Smooth muscle cell (in vitro differentiated cells): ENCODE data around the gene PSPN. TPM values are rescaled to one million over a fixed set of nuclear protein-coding genes. Genes with fewer than 3 reads are reported as not detected.

Experiments
- DNase-seq: peaks from one replicate; lab custom pipeline; 2025; ENCODE audit not compliant: unreplicated experiment; lab: John Stamatoyannopoulos, UW
- H2AFZ ChIP-seq: fragments of 200-600 bp; sonication (generic); 2 replicates; pipeline ENCODE4 v1.6.0; 2016; ENCODE audit warnings: antibody characterized with exemption, low read depth, mild to moderate bottlenecking
- H3F3A ChIP-seq: fragments of 200-600 bp; sonication (generic); 2 replicates; pipeline ENCODE4 v1.6.0; 2017; ENCODE audit warnings: antibody characterized with exemption, low read depth
- H3K27ac ChIP-seq: fragments of 200-600 bp; sonication (generic); 2 replicates; pipeline ENCODE4 v1.5.1; 2016; ENCODE audit warnings: low read depth, mild to moderate bottlenecking
- H3K27me3 ChIP-seq: fragments of 200-600 bp; sonication (generic); 2 replicates; pipeline ENCODE4 v1.6.1; 2016; ENCODE audit warnings: low read depth, mild to moderate bottlenecking
- H3K36me3 ChIP-seq: fragments of 200-600 bp; sonication (generic); 2 replicates; pipeline ENCODE4 v1.5.1; 2016; ENCODE audit warnings: low read depth
- H3K4me1 ChIP-seq: fragments of 200-600 bp; sonication (generic); 2 replicates; pipeline ENCODE4 v1.5.1; 2016; ENCODE audit warnings: low read depth
- H3K4me2 ChIP-seq: fragments of 200-600 bp; sonication (generic); 2 replicates; pipeline ENCODE4 v1.6.0; 2016; ENCODE audit warnings: mild to moderate bottlenecking
- H3K4me3 ChIP-seq: fragments of 200-600 bp; sonication (generic); 2 replicates; pipeline ENCODE4 v1.5.1; 2016; ENCODE audit warnings: mild to moderate bottlenecking
- H3K79me2 ChIP-seq: fragments of 200-600 bp; sonication (generic); 2 replicates; pipeline ENCODE4 v1.6.0; 2016; ENCODE audit warnings: low read depth, mild to moderate bottlenecking
- H3K9ac ChIP-seq: fragments of 200-600 bp; sonication (generic); 2 replicates; pipeline ENCODE4 v1.6.0; 2016; ENCODE audit warnings: low read depth
- H3K9me3 ChIP-seq: fragments of 200-600 bp; sonication (generic); replicated peaks from 2 replicates; pipeline ENCODE4 v1.5.1; 2016; ENCODE audit warnings: low read depth
- H4K20me1 ChIP-seq: fragments of 200-600 bp; sonication (generic); 2 replicates; pipeline ENCODE4 v1.6.0; 2016; ENCODE audit warnings: low read depth
- CTCF ChIP-seq: fragments of 200-600 bp; sonication (generic); IDR thresholded peaks from 2 replicates; pipeline ENCODE4 v1.5.1; 2017; ENCODE audit warnings: borderline replicate concordance, mild to moderate bottlenecking, antibody characterized with exemption; ENCODE audit not compliant: insufficient read depth, poor library complexity, severe bottlenecking
- WGBS: methylation state at CpG from one replicate; pipeline ENCODE4 v1.1.7; 2016; ENCODE audit warnings: low lambda C conversion rate; 5-methylcytosine and 5-hydroxymethylcytosine counted together
- polyA plus RNA-seq: library from polyadenylated mRNA; unstranded; fragments of >200 nt; fragmentation: Nextera tagmentation; extraction: Ambion mirVana; gene quantifications from 2 replicates; pipeline ENCODE4 v1.2.1, GENCODE V29; 2016
- total RNA-seq: library from RNA; depleted of rRNA; stranded (reverse); fragments of >200 nt; gene quantifications from 2 replicates; pipeline ENCODE4 v1.2.3, GENCODE V29; 2014

Gene PSPN
- total and polyA plus RNA-seq, 2 experiments from 2014 or later: 0.67 to 2.0 TPM

- DNase-seq: no peak
- no peak overlapping the region for H3K4me3 ChIP-seq
- no peaks in the 10 kb centered on the region for H3K36me3 ChIP-seq
- H3K4me2 ChIP-seq: no peak overlapping the region
- no peak overlapping the region for H2AFZ ChIP-seq
- no peaks in the 10 kb centered on the region for H3K27me3 ChIP-seq
- 79% methylated on average over 15 of the region's 15 CpGs for WGBS
- peak; percentile 42 for TF ChIP-seq CTCF
- H3F3A ChIP-seq: no peaks in the 10 kb centered on the region
- H3K27ac ChIP-seq: no peak overlapping the region
- H3K79me2 ChIP-seq: no peaks in the 10 kb centered on the region
- peaks cover 6% of the 10 kb centered on the region for H4K20me1 ChIP-seq
- no peaks in the 10 kb centered on the region for H3K9me3 ChIP-seq
- no peak overlapping the region for H3K9ac ChIP-seq
- H3K4me1 ChIP-seq: no peaks in the 10 kb centered on the region
Observed at GRCh38 chr19:6412447-6413091, 36.8 kb upstream of the PSPN start.

GRCh38 chr19:6412061-6412446, 36.3 kb upstream of the PSPN start:
- H3K27me3 ChIP-seq: no peaks in the 10 kb centered on the region
- no peak overlapping the region for H3K27ac ChIP-seq
- WGBS: 91% methylated on average over 12 of the region's 12 CpGs
- H3K79me2 ChIP-seq: no peaks in the 10 kb centered on the region
- no peaks in the 10 kb centered on the region for H3F3A ChIP-seq
- no peak overlapping the region for H3K9ac ChIP-seq
- no peaks in the 10 kb centered on the region for H3K9me3 ChIP-seq
- DNase-seq: no peak
- no peaks in the 10 kb centered on the region for H3K36me3 ChIP-seq
- H3K4me2 ChIP-seq: no peak overlapping the region
- H3K4me1 ChIP-seq: no peaks in the 10 kb centered on the region
- no peak for TF ChIP-seq CTCF
- peaks cover under 1% of the 10 kb centered on the region for H4K20me1 ChIP-seq
- H2AFZ ChIP-seq: no peak overlapping the region
- no peak overlapping the region for H3K4me3 ChIP-seq

- Histone ChIP-seq H2AFZ (no peak overlapping the region), H3K9me3 (no peaks in the 10 kb centered on the region), H3K4me3 (no peak overlapping the region), H3K36me3 (no peaks in the 10 kb centered on the region), H3K9ac (no peak overlapping the region), H3K27me3 (no peaks in the 10 kb centered on the region), H3K4me2 (no peak overlapping the region), H3K79me2 (no peaks in the 10 kb centered on the region), H3K27ac (no peak overlapping the region), H4K20me1 (no peaks in the 10 kb centered on the region), H3K4me1 (no peaks in the 10 kb centered on the region), H3F3A (no peaks in the 10 kb centered on the region)
- no peak for DNase-seq
- WGBS: 98% methylated on average over 6 of the region's 6 CpGs
- no peak for TF ChIP-seq CTCF
Observed at GRCh38 chr19:6409346-6409745, 33.6 kb upstream of the PSPN start.

GRCh38 chr19:6406401-6406800, 30.7 kb upstream of the PSPN start:
- Histone ChIP-seq H3F3A (no peaks in the 10 kb centered on the region), H3K79me2 (no peaks in the 10 kb centered on the region), H3K36me3 (no peaks in the 10 kb centered on the region), H3K27me3 (no peaks in the 10 kb centered on the region), H4K20me1 (no peaks in the 10 kb centered on the region), H3K4me1 (no peaks in the 10 kb centered on the region), H2AFZ (no peak overlapping the region), H3K9me3 (no peaks in the 10 kb centered on the region), H3K4me3 (no peak overlapping the region), H3K4me2 (no peak overlapping the region), H3K9ac (no peak overlapping the region), H3K27ac (no peak overlapping the region)
- WGBS: 95% methylated on average over 5 of the region's 5 CpGs
- TF ChIP-seq CTCF: no peak
- DNase-seq: no peak
